Stimulated activated effector memory CD8-positive, alpha-beta T cell treated with anti-CD3 and anti-CD28 coated beads, Interleukin-12 subunit alpha, Interleukin-12 subunit beta, amount 100 ng/mL, for 72 hours (primary cell): Measurements from ENCODE around the gene CCT3.

Experiments used
- ATAC-seq: fragments of 150-1000 bp; cut with Tn5 transposase; 2 replicates; pipeline ENCODE4 v1.10.0; 2021
- DNase-seq, 2 donors: peaks; one replicate each; pipeline ENCODE4 v3.0.0; 2021 to 2022; ENCODE audit warnings: low spot score in 2 of 2
- H3K27ac Mint-ChIP-seq: one replicate; pipeline ENCODE4 v1.8.0; 2022; ENCODE audit warnings: mild to moderate bottlenecking, mixed read lengths
- H3K36me3 Mint-ChIP-seq: one replicate; pipeline ENCODE4 v1.8.0; 2022; ENCODE audit warnings: mild to moderate bottlenecking, mixed read lengths
- H3K4me1 Mint-ChIP-seq: one replicate; pipeline ENCODE4 v1.8.0; 2022; ENCODE audit warnings: mixed read lengths
- H3K4me3 Mint-ChIP-seq: one replicate; pipeline ENCODE4 v1.8.0; 2022; ENCODE audit warnings: mild to moderate bottlenecking, mixed read lengths
- H3K9me3 Mint-ChIP-seq: one replicate; pipeline ENCODE4 v1.8.0; 2022; ENCODE audit warnings: mixed read lengths

CCT3 gene

GRCh38 chr1:156282479-156283222 lies 55.4 kb downstream of the CCT3 start, which contains the start of gene SMG5:
Gene SMG5, minus strand, starts transcription at chr1:156282825. Its CDS starts 145 bp downstream, at chr1:156282680.
- Mint-ChIP-seq H3K36me3 (peaks cover 65% of the 10 kb centered on the region), H3K4me3 (peak within 1 kb of the TSS; percentile 93), H3K27ac (peak within 1 kb of the TSS; percentile 97), H3K9me3 (no peaks in the 10 kb centered on the region), H3K4me1 (peaks cover 51% of the 10 kb centered on the region)
- ATAC-seq (peak; percentile 90), DNase-seq (peak; percentile 91 to 96)

GRCh38 chr1:156281693-156282478 lies 56.2 kb downstream of the CCT3 start:
- ATAC-seq = peak; percentile 2

GRCh38 chr1:156281281-156281680 lies 56.8 kb downstream of the CCT3 start:
- H3K36me3 Mint-ChIP-seq = peaks cover 65% of the 10 kb centered on the region
- peak; percentile 85 for ATAC-seq
- peak overlapping the region; percentile 97 for H3K27ac Mint-ChIP-seq
- H3K9me3 Mint-ChIP-seq = no peaks in the 10 kb centered on the region
- peaks cover 51% of the 10 kb centered on the region for H3K4me1 Mint-ChIP-seq
- peak overlapping the region; percentile 93 for H3K4me3 Mint-ChIP-seq
- DNase-seq = peak; percentile 36 to 72

More at GRCh38 chr1:156281693-156282478, 56.2 kb downstream of the CCT3 start:
- Mint-ChIP-seq H3K4me3 (peak overlapping the region; percentile 93), H3K27ac (peak overlapping the region; percentile 97), H3K9me3 (no peaks in the 10 kb centered on the region), H3K4me1 (peaks cover 51% of the 10 kb centered on the region), H3K36me3 (peaks cover 65% of the 10 kb centered on the region)
- peak; percentile 6 to 69 for DNase-seq

GRCh38 chr1:156279837-156280236 lies 58.3 kb downstream of the CCT3 start:
- Mint-ChIP-seq H3K27ac (peak overlapping the region; percentile 97), H3K36me3 (peaks cover 73% of the 10 kb centered on the region), H3K9me3 (no peaks in the 10 kb centered on the region), H3K4me3 (peak overlapping the region; percentile 93), H3K4me1 (peaks cover 48% of the 10 kb centered on the region)
- ATAC-seq = no peak
- no peak for DNase-seq

- Mint-ChIP-seq H3K4me1 (peaks cover 32% of the 10 kb centered on the region), H3K27ac (peak overlapping the region; percentile 17), H3K9me3 (no peaks in the 10 kb centered on the region), H3K36me3 (peaks cover 90% of the 10 kb centered on the region), H3K4me3 (no peak overlapping the region)
- DNase-seq (no peak), ATAC-seq (no peak)
Measured at GRCh38 chr1:156276966-156277381, 61.1 kb downstream of the CCT3 start.

- peaks cover 30% of the 10 kb centered on the region for H3K4me1 Mint-ChIP-seq
- no peaks in the 10 kb centered on the region for H3K9me3 Mint-ChIP-seq
- ATAC-seq = no peak
- peak overlapping the region; percentile 17 for H3K27ac Mint-ChIP-seq
- peaks cover 93% of the 10 kb centered on the region for H3K36me3 Mint-ChIP-seq
- H3K4me3 Mint-ChIP-seq = no peak overlapping the region
- no peak for DNase-seq
Measured at GRCh38 chr1:156276532-156276931, 61.6 kb downstream of the CCT3 start.

- Mint-ChIP-seq H3K4me3 (no peak overlapping the region), H3K27ac (no peak overlapping the region), H3K9me3 (no peaks in the 10 kb centered on the region), H3K36me3 (peaks cover 100% of the 10 kb centered on the region), H3K4me1 (no peaks in the 10 kb centered on the region)
- DNase-seq (no peak), ATAC-seq (no peak)
Measured at GRCh38 chr1:156270314-156270713, 67.8 kb downstream of the CCT3 start.

GRCh38 chr1:156268336-156268735 lies 69.8 kb downstream of the CCT3 start:
- no peak overlapping the region for H3K27ac Mint-ChIP-seq
- H3K36me3 Mint-ChIP-seq = peaks cover 100% of the 10 kb centered on the region
- H3K4me1 Mint-ChIP-seq = no peaks in the 10 kb centered on the region
- DNase-seq = no peak
- no peak overlapping the region for H3K4me3 Mint-ChIP-seq
- no peak for ATAC-seq
- no peaks in the 10 kb centered on the region for H3K9me3 Mint-ChIP-seq

- Mint-ChIP-seq H3K27ac (peak overlapping the region; percentile 77), H3K4me1 (no peaks in the 10 kb centered on the region), H3K4me3 (no peak overlapping the region), H3K9me3 (no peaks in the 10 kb centered on the region), H3K36me3 (peaks cover 100% of the 10 kb centered on the region)
- no peak for DNase-seq
- ATAC-seq = no peak
Measured at GRCh38 chr1:156266051-156266450, 72.0 kb downstream of the CCT3 start.

- ATAC-seq (no peak), DNase-seq (no peak)
- Mint-ChIP-seq H3K9me3 (no peaks in the 10 kb centered on the region), H3K4me1 (peaks cover 6% of the 10 kb centered on the region), H3K4me3 (no peak overlapping the region), H3K27ac (peak overlapping the region; percentile 69), H3K36me3 (peaks cover 100% of the 10 kb centered on the region)
Measured at GRCh38 chr1:156263288-156263655, 74.8 kb downstream of the CCT3 start.

GRCh38 chr1:156262461-156263287 lies 75.4 kb downstream of the CCT3 start:
- DNase-seq (no peak), ATAC-seq (peak; percentile 71)
- Mint-ChIP-seq H3K4me3 (no peak overlapping the region), H3K27ac (peak overlapping the region; percentile 69), H3K9me3 (no peaks in the 10 kb centered on the region), H3K36me3 (peaks cover 100% of the 10 kb centered on the region), H3K4me1 (peaks cover 11% of the 10 kb centered on the region)

GRCh38 chr1:156260896-156261295 lies 77.2 kb downstream of the CCT3 start:
- ATAC-seq (no peak), DNase-seq (no peak)
- H3K27ac Mint-ChIP-seq = peak overlapping the region; percentile 23
- H3K4me3 Mint-ChIP-seq = no peak overlapping the region
- H3K9me3 Mint-ChIP-seq = no peaks in the 10 kb centered on the region
- peaks cover 100% of the 10 kb centered on the region for H3K36me3 Mint-ChIP-seq
- peaks cover 12% of the 10 kb centered on the region for H3K4me1 Mint-ChIP-seq

GRCh38 chr1:156259805-156260204 lies 78.3 kb downstream of the CCT3 start:
- Mint-ChIP-seq H3K36me3 (peaks cover 100% of the 10 kb centered on the region), H3K27ac (peak overlapping the region; percentile 23)

More at GRCh38 chr1:156259805-156260204, 78.3 kb downstream of the CCT3 start:
- H3K4me1 Mint-ChIP-seq = peaks cover 12% of the 10 kb centered on the region
- no peak for ATAC-seq
- H3K9me3 Mint-ChIP-seq = no peaks in the 10 kb centered on the region
- DNase-seq = no peak
- no peak overlapping the region for H3K4me3 Mint-ChIP-seq
